Hematopoietic multipotent progenitor cell treated with erythropoietin and hydrocortisone succinate and interleukin-3 and kit ligand, for 6 days (in vitro differentiated cells): ENCODE measurements around the gene WDSUB1.

Experiments used
- DNase-seq: peaks from one replicate; pipeline ENCODE4 v3.0.0-alpha.2; 2015

Gene WDSUB1

GRCh38 chr2:159285929-159286708 is at the start of gene WDSUB1:
Gene WDSUB1, minus strand, starts transcription at chr2:159286703. Its CDS starts 3,634 bp downstream, at chr2:159283069.
- peak; percentile 76 for DNase-seq

- peak; percentile 24 for DNase-seq
These were observed 40.2 kb upstream of the WDSUB1 start for GRCh38 chr2:159326569-159327255.

- no peak for DNase-seq
These were observed 35.9 kb upstream of the WDSUB1 start for GRCh38 chr2:159322419-159322818.

GRCh38 chr2:159317392-159318088 is 31.0 kb upstream of the WDSUB1 start:
- no peak for DNase-seq

GRCh38 chr2:159307942-159308341 is 21.4 kb upstream of the WDSUB1 start:
- no peak for DNase-seq

- DNase-seq: no peak
These were observed 14.1 kb upstream of the WDSUB1 start for GRCh38 chr2:159300586-159300985.

GRCh38 chr2:159298967-159299366 is 12.5 kb upstream of the WDSUB1 start:
- no peak for DNase-seq

GRCh38 chr2:159297042-159297707 is 10.7 kb upstream of the WDSUB1 start:
- no peak for DNase-seq

GRCh38 chr2:159292157-159292556 is 5.7 kb upstream of the WDSUB1 start:
- peak; percentile 6 for DNase-seq

GRCh38 chr2:159290289-159290907 is 3.9 kb upstream of the WDSUB1 start:
- DNase-seq: peak; percentile 84

- no peak for DNase-seq
These were observed 1.2 kb upstream of the WDSUB1 start for GRCh38 chr2:159287733-159288132.

GRCh38 chr2:159286709-159287441 is 372 bp upstream of the WDSUB1 start:
- DNase-seq: peak; percentile 100

GRCh38 chr2:159285433-159285832 is 1.1 kb downstream of the WDSUB1 start:
- DNase-seq: no peak

GRCh38 chr2:159283529-159283928 is 3.0 kb downstream of the WDSUB1 start:
- DNase-seq: no peak

GRCh38 chr2:159281002-159281401 is 5.5 kb downstream of the WDSUB1 start:
- DNase-seq: no peak

GRCh38 chr2:159279700-159280099 is 6.8 kb downstream of the WDSUB1 start:
- no peak for DNase-seq

GRCh38 chr2:159275111-159275510 is 11.4 kb downstream of the WDSUB1 start:
- DNase-seq: no peak

- no peak for DNase-seq
These were observed 14.3 kb downstream of the WDSUB1 start for GRCh38 chr2:159272156-159272555.

- peak; percentile 24 for DNase-seq
These were observed 15.6 kb downstream of the WDSUB1 start for GRCh38 chr2:159270744-159271379.

- DNase-seq: no peak
These were observed 18.6 kb downstream of the WDSUB1 start for GRCh38 chr2:159267921-159268320.

GRCh38 chr2:159266554-159266953 is 19.9 kb downstream of the WDSUB1 start:
- no peak for DNase-seq
